ENCODE data around the gene NBEA.

The NBEA gene

GRCh38 chr13:35165205-35165604, 223.1 kb downstream of the NBEA start:
- DNase-seq (ENCODE audit: low spot score), result no peak

DNA sequence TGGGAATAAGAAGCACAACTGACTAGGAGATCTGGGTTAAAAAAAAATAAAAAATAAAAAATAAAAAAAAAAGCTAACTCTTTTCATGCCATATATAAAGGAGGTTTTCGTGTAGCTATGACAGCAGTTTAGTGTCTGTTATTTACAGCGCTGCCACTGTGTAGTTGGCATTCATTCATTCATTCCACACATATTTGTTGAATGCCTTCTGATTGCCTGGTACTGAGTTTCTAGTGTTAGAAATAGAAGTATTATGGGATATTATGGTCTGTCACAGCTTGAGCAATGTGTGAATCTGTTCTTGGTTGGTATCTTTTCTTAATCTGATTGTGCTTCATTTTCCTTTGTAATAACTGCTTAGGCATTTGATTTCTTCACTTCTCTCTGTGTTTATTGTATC, 237.4 kb downstream of the NBEA start:
- peak; percentile 33 for DNase-seq (ENCODE audit: low spot score)

- no peak for DNase-seq (ENCODE audit: low spot score)
These were observed 238.0 kb downstream of the NBEA start for GRCh38 chr13:35179920-35180663.

- DNase-seq (ENCODE audit: low spot score), result no peak
These were observed 248.2 kb downstream of the NBEA start for GRCh38 chr13:35190241-35190640.

- DNase-seq (ENCODE audit: low spot score), result no peak
These were observed 249.8 kb downstream of the NBEA start for GRCh38 chr13:35191883-35192282.

- DNase-seq (ENCODE audit: low spot score), result no peak
These were observed 256.6 kb downstream of the NBEA start for GRCh38 chr13:35198613-35199200.

DNA sequence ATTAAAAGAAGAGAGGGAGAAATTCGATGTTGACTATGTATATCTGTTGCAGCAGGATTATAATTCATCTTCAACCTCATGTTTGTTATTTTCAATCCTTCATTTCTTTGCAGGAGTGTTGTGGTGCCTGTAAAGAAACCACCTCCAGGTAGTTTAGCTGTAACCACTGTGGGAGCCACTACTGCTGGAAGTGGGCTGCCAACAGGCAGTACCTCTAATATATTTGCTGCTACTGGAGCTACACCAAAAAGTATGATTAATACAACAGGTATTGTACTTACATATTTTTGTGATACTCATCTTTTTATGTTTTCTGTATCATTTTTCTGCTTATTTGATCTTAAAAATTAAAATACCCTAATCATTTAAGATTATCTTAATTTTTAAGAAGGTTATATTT, 266.5 kb downstream of the NBEA start:
- DNase-seq (ENCODE audit: low spot score), result peak; percentile 7

DNA sequence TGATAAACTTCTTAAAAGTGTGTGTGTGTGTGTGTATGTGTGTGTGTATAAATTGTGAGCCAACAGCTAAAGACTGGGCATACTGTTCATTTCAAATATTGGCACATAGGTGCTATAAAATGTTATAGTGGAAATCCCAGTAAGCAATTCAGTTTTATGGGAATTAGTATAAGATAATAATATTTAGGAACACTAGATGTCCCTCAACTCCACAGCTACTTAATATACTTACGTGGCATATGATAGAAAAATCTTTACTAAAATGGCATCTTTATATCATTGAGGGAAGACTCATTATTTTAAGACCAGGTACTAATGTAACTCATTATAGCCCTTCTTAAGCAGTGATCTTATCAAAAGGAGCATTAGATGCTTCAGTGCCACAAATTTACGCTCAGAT, 268.2 kb downstream of the NBEA start:
- DNase-seq (ENCODE audit: low spot score), result peak; percentile 5

- DNase-seq (ENCODE audit: low spot score), result no peak
These were observed 269.9 kb downstream of the NBEA start for GRCh38 chr13:35211949-35212348.

- DNase-seq (ENCODE audit: low spot score), result no peak
These were observed 271.8 kb downstream of the NBEA start for GRCh38 chr13:35213911-35214310.

- DNase-seq (ENCODE audit: low spot score), result no peak
These were observed 274.1 kb downstream of the NBEA start for GRCh38 chr13:35216131-35216530.

- no peak for DNase-seq (ENCODE audit: low spot score)
These were observed 277.0 kb downstream of the NBEA start for GRCh38 chr13:35219021-35219420.

DNA sequence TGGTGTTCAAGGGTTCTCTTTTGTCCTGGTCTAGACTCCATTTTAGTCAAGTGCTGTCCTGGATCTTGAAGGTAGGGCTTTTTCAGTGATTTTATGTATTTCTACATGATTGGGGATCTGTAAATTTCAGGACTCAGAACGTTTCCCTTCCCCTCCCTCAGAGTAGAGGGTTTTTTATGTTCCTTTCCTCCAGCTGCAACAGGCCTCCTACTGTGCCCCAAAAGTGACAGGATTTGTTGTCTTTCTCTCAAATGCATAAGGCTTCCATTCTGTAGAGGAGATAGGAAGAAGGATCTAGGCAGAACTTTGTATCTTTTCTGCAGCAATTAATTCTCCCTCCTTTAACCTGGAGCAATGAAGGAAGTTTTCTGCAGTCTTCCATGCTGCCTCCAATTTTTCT, 283.1 kb downstream of the NBEA start:
- DNase-seq (ENCODE audit: low spot score), result no peak

GRCh38 chr13:35225582-35225981, 283.5 kb downstream of the NBEA start:
- DNase-seq (ENCODE audit: low spot score), result no peak

DNA sequence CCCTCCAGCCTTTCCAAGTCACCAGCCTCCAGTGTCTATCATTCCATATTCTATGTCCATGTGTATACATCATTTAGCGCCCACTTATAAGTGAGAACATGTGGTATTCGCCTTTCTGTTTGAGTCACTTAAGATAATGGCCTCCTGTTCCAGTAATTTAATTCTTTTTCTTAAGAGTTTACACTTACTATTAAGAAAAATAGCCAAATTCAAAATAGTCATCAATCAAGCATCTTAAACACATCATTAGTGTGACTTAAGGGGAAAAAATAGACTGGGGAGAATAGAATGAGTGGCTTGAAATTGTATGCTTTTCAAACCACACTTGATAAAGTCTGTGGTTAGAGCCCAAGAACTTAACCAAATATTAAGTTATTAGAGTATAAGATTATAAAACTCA, 286.5 kb downstream of the NBEA start:
- DNase-seq (ENCODE audit: low spot score), result no peak

GRCh38 chr13:35231426-35231825, 289.4 kb downstream of the NBEA start:
- no peak for DNase-seq (ENCODE audit: low spot score)

GRCh38 chr13:35238274-35238673, 296.2 kb downstream of the NBEA start:
- no peak for DNase-seq (ENCODE audit: low spot score)

GRCh38 chr13:35252536-35253205, 310.6 kb downstream of the NBEA start:
- DNase-seq (ENCODE audit: low spot score), result no peak

DNA sequence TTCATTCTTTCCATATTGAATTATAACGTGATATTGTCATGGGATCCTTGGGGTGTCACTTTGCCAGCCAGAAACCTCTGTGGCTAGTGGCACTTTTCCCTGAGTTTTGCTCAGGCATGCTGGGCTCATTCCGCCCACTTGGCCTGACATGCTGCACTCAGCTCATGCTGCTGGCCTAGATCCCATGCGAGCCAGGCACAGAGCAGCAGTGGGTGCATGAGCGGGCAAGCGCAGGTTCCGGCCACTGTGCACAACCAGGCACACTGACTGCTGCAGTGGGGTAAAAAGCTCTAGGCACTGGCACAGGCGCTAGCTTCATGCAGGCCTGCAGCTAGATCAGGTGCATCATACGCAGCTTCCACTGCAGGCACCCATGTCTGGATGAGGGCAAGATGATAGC, 313.2 kb downstream of the NBEA start:
- no peak for DNase-seq (ENCODE audit: low spot score)

DNA sequence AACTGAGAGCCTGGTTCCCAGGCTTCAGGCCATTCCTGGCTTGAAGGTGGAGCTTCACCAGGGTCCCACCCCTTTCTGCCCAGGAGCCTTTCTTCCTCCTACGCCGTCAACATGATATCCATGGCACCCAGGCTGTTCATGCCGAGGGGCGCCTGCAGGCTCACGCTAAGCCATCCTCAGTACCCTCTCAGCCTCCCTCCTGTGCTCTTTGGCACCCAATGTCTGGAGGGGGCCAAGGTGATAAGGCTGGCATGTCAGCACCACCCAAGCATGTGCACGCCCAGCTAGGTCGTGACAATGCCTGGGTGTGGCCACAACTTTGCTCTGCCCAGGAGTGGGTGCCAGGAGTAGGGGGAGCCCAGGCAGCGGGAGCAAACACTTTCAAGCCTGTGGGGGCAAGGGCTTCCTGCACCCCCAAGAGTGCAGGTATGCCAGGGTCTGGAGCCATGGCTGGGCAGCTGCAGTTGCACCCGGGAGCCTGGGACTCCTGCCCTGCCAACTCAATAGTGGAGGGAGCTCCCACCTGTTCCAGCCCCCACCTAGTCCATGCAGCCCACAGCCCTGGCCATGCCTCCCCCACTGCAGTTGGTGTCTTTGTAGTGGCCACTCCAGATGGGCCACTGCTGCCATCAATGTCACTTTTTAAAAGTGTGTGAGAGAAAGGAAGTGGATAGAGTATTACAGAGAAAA, 314.5 kb downstream of the NBEA start:
- DNase-seq (ENCODE audit: low spot score), result no peak

DNA sequence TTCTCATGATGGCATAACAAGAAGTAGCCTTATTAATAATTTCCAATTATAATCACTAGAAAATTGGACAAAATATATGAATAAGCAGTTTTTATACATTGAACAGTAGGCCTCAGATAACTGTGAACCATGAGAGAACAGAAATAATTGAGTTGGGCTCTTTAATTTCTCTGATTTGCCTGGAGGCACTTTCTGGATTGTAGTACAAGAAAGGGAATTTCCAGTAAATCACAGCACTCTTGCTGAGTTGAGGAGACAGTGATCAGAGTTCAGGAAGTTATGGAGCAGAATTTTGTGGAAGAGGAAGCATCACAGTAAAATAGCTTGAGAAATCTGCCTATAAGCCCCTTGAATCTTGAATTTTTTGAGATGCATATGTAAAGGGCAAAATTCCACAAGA, 318.2 kb downstream of the NBEA start:
- DNase-seq (ENCODE audit: low spot score), result no peak

DNA sequence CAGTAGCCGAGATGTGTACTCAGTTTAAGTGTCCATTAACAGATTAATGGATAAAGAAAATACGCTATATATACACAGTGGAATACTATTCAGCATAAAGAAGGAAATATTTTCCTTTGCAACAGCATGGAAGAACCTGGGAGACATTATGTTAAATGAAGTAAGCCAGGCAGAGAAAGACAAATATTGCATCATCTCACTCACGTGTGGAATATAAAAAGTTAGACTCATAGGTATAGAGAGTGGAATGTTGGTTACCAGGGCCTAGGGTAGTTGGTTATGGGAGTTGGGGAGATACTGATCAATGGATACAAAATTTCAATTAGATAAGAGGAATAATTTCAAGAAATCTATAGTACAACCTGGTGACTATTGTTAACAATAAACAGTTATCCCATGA, 324.3 kb downstream of the NBEA start:
- no peak for DNase-seq (ENCODE audit: low spot score)

- DNase-seq (ENCODE audit: low spot score), result no peak
These were observed 336.8 kb downstream of the NBEA start for GRCh38 chr13:35278917-35279316.
